A673 (cell line): Measurements from ENCODE around the gene CD74.

ENCODE experiments used
- EZH2 ChIP-seq: fragments of 200-600 bp; sonication (generic); IDR thresholded peaks from 2 replicates; pipeline ENCODE4 v1.6.1; 2017; ENCODE audit warnings: borderline replicate concordance, low read depth, mild to moderate bottlenecking, mixed read lengths, antibody characterized with exemption, low read length; ENCODE audit not compliant: poor library complexity, severe bottlenecking
- TF ChIP-seq, protein P1 (sequence below): fragments of 300-800, 200-600 bp; sonication (generic); conservative IDR thresholded peaks from 2 replicates; pipeline ENCODE4 v1.5.1; 2017; ENCODE audit warnings: low read depth, mild to moderate bottlenecking, antibody characterized with exemption, low read length, moderate library complexity, mixed read lengths

DNA sequence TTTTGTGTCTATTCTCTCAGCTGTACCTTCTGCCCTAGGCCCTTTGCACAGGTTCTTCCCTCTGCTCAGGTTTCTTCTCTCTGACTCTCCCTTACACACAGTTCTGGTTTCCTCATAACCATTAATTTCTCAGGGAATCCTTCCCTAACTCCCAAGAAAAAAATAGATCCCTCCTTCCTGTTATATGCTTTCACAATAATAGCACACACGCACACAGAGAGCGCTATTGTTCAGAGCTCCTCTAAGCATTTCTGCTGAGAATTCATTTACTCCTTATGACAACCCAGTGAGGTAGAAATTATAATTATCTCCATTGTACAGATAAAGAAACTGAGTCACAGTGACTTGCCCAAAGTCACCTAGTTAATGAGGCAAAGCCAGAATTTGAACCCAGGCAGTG lies 56.9 kb downstream of the CD74 start:
- TF ChIP-seq, protein P1, sequence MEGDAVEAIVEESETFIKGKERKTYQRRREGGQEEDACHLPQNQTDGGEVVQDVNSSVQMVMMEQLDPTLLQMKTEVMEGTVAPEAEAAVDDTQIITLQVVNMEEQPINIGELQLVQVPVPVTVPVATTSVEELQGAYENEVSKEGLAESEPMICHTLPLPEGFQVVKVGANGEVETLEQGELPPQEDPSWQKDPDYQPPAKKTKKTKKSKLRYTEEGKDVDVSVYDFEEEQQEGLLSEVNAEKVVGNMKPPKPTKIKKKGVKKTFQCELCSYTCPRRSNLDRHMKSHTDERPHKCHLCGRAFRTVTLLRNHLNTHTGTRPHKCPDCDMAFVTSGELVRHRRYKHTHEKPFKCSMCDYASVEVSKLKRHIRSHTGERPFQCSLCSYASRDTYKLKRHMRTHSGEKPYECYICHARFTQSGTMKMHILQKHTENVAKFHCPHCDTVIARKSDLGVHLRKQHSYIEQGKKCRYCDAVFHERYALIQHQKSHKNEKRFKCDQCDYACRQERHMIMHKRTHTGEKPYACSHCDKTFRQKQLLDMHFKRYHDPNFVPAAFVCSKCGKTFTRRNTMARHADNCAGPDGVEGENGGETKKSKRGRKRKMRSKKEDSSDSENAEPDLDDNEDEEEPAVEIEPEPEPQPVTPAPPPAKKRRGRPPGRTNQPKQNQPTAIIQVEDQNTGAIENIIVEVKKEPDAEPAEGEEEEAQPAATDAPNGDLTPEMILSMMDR = no peak
- TF ChIP-seq EZH2 = no peak
